ENCODE data around the gene DTX3L. TPM values are rescaled to one million over a fixed set of nuclear protein-coding genes. Genes with fewer than 3 reads are reported as not detected.

DTX3L gene
- total and polyA plus RNA-seq, 2 of the 8 experiments (the other 6 are each of a cell fraction or from before 2014, with no cell fraction given) = 1.7 to 11.3 TPM

DNA sequence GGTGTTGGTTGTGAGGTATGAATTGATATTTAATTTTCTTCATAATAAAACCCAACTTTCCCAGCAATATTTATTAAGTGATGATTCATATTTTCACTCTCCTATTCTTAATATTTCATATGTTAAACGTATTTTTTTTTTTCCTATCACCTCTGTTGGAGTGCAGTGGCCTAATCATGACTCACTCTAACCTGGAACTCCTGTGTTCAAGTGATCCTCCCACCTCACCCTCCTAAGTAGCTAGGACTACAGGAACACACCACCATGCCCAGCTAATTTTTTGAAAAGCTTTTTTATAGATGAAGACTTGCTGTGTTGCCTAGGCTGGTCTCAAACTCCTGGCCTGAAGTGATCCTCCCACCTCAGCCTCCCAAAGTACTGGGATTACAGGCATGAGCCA is 22.0 kb downstream of the DTX3L start:
- H3K4me1 ChIP-seq (replicated peaks in 1 of 4; ENCODE audit: control insufficient read depth in 3 of 4, insufficient read depth in 4 of 4, low read length in 3 of 4) = peaks cover 0 to 2% (median 0%) of the 10 kb centered on the region in 4 experiments; a peak in 1 of 7 replicates
- TF ChIP-seq YY1 (IDR thresholded peaks at IDR 0.05; ENCODE audit: low read depth, low read length) (no peak), RNF2 (IDR thresholded peaks at IDR 0.05; ENCODE audit: borderline replicate concordance, low read depth, low read length, missing control alignments, poor library complexity, severe bottlenecking) (no peak), TAF1 (IDR thresholded peaks at IDR 0.05; ENCODE audit: low read depth, low read length) (no peak), TAF7 (optimal IDR thresholded peaks at IDR 0.05; ENCODE audit: borderline replicate concordance, low read depth, low read length) (no peak), SP2 (IDR thresholded peaks at IDR 0.05; ENCODE audit: low read length) (no peak), POLR2A (IDR thresholded peaks at IDR 0.05; ENCODE audit: control extremely low read depth in 1 of 2, low read depth in 2 of 2, low read length in 2 of 2) (no peak), SAP30 (IDR thresholded peaks at IDR 0.05; ENCODE audit: insufficient read depth, insufficient replicate concordance, low read length) (no peak), RBBP5 (IDR thresholded peaks at IDR 0.05; ENCODE audit: borderline replicate concordance, low read depth, low read length) (no peak), KDM1A (IDR thresholded peaks at IDR 0.05; ENCODE audit: borderline replicate concordance, low read length) (no peak), TBP (IDR thresholded peaks at IDR 0.05; ENCODE audit: low read depth, low read length) (no peak), EGR1 (IDR thresholded peaks at IDR 0.05; ENCODE audit: borderline replicate concordance, low read depth, low read length) (no peak), CHD2 (IDR thresholded peaks at IDR 0.05; ENCODE audit: low read length) (no peak), HDAC2 (IDR thresholded peaks at IDR 0.05; ENCODE audit: borderline replicate concordance in 1 of 2, low read depth in 2 of 2, low read length in 2 of 2) (no peak)
- TF ChIP-seq, protein P1, sequence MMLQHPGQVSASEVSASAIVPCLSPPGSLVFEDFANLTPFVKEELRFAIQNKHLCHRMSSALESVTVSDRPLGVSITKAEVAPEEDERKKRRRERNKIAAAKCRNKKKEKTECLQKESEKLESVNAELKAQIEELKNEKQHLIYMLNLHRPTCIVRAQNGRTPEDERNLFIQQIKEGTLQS (IDR thresholded peaks at IDR 0.05; ENCODE audit: insufficient read depth, low read depth, low read length) = no peak

More for the DNA sequence above, 22.0 kb downstream of the DTX3L start:
- H3K4me3 ChIP-seq (ENCODE audit: extremely low read depth in 1 of 4, insufficient read depth in 2 of 4, low read depth in 3 of 4, low read length in 4 of 4) = no peak overlapping the region
- no peak overlapping the region for H2AK5ac ChIP-seq (ENCODE audit: low read depth, low read length)
- H3K4ac ChIP-seq (replicated peaks; ENCODE audit: insufficient read length, low read depth, low read length) = no peak overlapping the region
- H3K14ac ChIP-seq (ENCODE audit: insufficient read length) = no peak overlapping the region
- no peak overlapping the region for H4K8ac ChIP-seq (ENCODE audit: extremely low read depth, insufficient read depth, low read length)
- H2BK120ac ChIP-seq (replicated peaks; ENCODE audit: low read depth, low read length) = no peak overlapping the region
- ChIA-PET POLR2A (ENCODE audit: partially characterized antibody) (interaction anchor here (1.0 kb wide), 1 partner anchor 170 kb away, joined by 3 read pairs; the partner anchor contains the start of gene WDR5B), CTCF (ENCODE audit: partially characterized antibody) (no interaction called here)
- H4K91ac ChIP-seq (replicated peaks; ENCODE audit: insufficient read length, low read length) = no peak overlapping the region
- no peak overlapping the region for H2AFZ ChIP-seq (ENCODE audit: low read length)
- peaks cover 7 to 8% of the 10 kb centered on the region in 2 experiments; a peak in 3 of 4 replicates for H3K9me3 ChIP-seq (ENCODE audit: insufficient read depth in 2 of 2, low read depth in 1 of 2, low read length in 1 of 2)
- H4K5ac ChIP-seq (ENCODE audit: insufficient read length, low read depth, low read length) = no peak overlapping the region
- H3K23ac ChIP-seq (ENCODE audit: insufficient read length) = no peak overlapping the region
- no peaks in the 10 kb centered on the region for H3K23me2 ChIP-seq (ENCODE audit: low read depth, low read length)
- H3K79me2 ChIP-seq (ENCODE audit: control insufficient read depth in 1 of 2, insufficient read depth in 2 of 2, low read length in 2 of 2) = no peaks in the 10 kb centered on the region
- H3K18ac ChIP-seq (ENCODE audit: extremely low read depth, low read length) = no peak overlapping the region
- H3K79me1 ChIP-seq (ENCODE audit: low read depth, low read length) = no peaks in the 10 kb centered on the region
- FAIRE-seq (no peak), DNase-seq (ENCODE audit: low read depth in 1 of 2, low spot score in 2 of 2) (no peak)
- H2BK15ac ChIP-seq (ENCODE audit: low read length) = no peak overlapping the region
- H2BK20ac ChIP-seq (ENCODE audit: low read length) = no peak overlapping the region
- H4K20me1 ChIP-seq (replicated peaks in 1 of 2; ENCODE audit: control insufficient read depth in 1 of 2, insufficient read depth in 2 of 2, low read length in 2 of 2) = no peaks in the 10 kb centered on the region
- H2BK5ac ChIP-seq (ENCODE audit: low read depth, low read length) = no peak overlapping the region
- no peak overlapping the region for H3K27ac ChIP-seq (ENCODE audit: low read depth, low read length)
- H3K27me3 ChIP-seq (replicated peaks in 1 of 4; ENCODE audit: control insufficient read depth in 3 of 4, extremely low read depth in 1 of 4, insufficient read depth in 3 of 4, low read length in 3 of 4) = no peaks in the 10 kb centered on the region
- H2BK12ac ChIP-seq (ENCODE audit: low read depth, low read length) = no peak overlapping the region
- H3K56ac ChIP-seq (replicated peaks; ENCODE audit: insufficient read length, low read depth, low read length) = no peak overlapping the region
- H3K9ac ChIP-seq (replicated peaks in 1 of 4; ENCODE audit: extremely low read depth in 1 of 4, low read depth in 3 of 4, low read length in 3 of 4) = no peak overlapping the region
- peaks cover 0 to 3% (median 0%) of the 10 kb centered on the region in 4 experiments; a peak in 3 of 8 replicates for H3K36me3 ChIP-seq (ENCODE audit: control insufficient read depth in 2 of 4, insufficient read depth in 4 of 4, low read length in 3 of 4)
- H3K4me2 ChIP-seq (ENCODE audit: insufficient read depth in 1 of 2, low read depth in 2 of 2, low read length in 2 of 2) = no peak overlapping the region
- 78% methylated on average over 1 of the region's 1 CpG; no CpG with 5 or more reads in 1 of the 2 experiments for WGBS, 2 experiments (ENCODE audit: extremely low coverage in 1 of 2, insufficient coverage in 1 of 2, insufficient read length in 1 of 2, insufficient replicate concordance in 2 of 2, low coverage in 1 of 2, low lambda C conversion rate in 2 of 2, missing lambda C conversion rate in 1 of 2)
